PFSK-1 (cell line): ENCODE data around the gene AGFG2.

ENCODE experiments used
- FOXP2 ChIP-seq: optimal IDR thresholded peaks from 2 replicates; pipeline ENCODE3; 2011; ENCODE audit warnings: borderline replicate concordance, control low read depth, inconsistent platforms; ENCODE audit not compliant: insufficient read depth; ENCODE audit errors: extremely low read length, extremely low read depth
- POLR2AphosphoS5 ChIP-seq: IDR thresholded peaks from 2 replicates; pipeline ENCODE4 v1.6.1; 2012; ENCODE audit warnings: low read depth, mild to moderate bottlenecking, control low read depth, low read length, moderate library complexity
- REST ChIP-seq, 2 experiments: IDR thresholded peaks; 2 replicates each; pipeline versions ENCODE4 v1.6.1 to v1.8.0; 2011 to 2012; ENCODE audit warnings: low read depth in 2 of 2, low read length in 2 of 2, control low read depth in 1 of 2, inconsistent platforms in 1 of 2, mild to moderate bottlenecking in 1 of 2, moderate library complexity in 1 of 2; ENCODE audit not compliant: insufficient read depth in 1 of 2
- SIN3A ChIP-seq: IDR thresholded peaks from 2 replicates; pipeline ENCODE4 v1.6.1; 2012; ENCODE audit warnings: mild to moderate bottlenecking, low read length, moderate library complexity, borderline replicate concordance; ENCODE audit not compliant: insufficient read depth
- TAF1 ChIP-seq: IDR thresholded peaks from 2 replicates; pipeline ENCODE4 v1.6.1; 2012; ENCODE audit warnings: low read length, control low read depth, borderline replicate concordance; ENCODE audit not compliant: insufficient read depth

The AGFG2 gene

GRCh38 chr7:100584683-100585510 is 45.9 kb downstream of the AGFG2 start:
- TF ChIP-seq POLR2AphosphoS5 (no peak), FOXP2 (no peak), SIN3A (no peak), TAF1 (no peak), REST (IDR thresholded peaks at IDR 0.05; ENCODE audit: insufficient read depth in 1 of 2, low read depth in 2 of 2, low read length in 2 of 2) (0 out of 4 replicates have a peak, but pooled peaks of 1 of the 2 experiments have one; percentile 21)

GRCh38 chr7:100585511-100586265 is 46.7 kb downstream of the AGFG2 start, which contains the start of gene LRCH4:
LRCH4 (minus strand) TSS chr7:100586129; CDS start chr7:100586100, 29 bp downstream.
- TF ChIP-seq FOXP2: no peak
- peak; percentile 95 for TF ChIP-seq POLR2AphosphoS5
- no peak for TF ChIP-seq SIN3A
- TF ChIP-seq TAF1: peak; percentile 92; the same call in 1 of the 2 replicates
- 0 out of 4 replicates have a peak, but pooled peaks of 1 of the 2 experiments have one; percentile 26 for TF ChIP-seq REST (IDR thresholded peaks at IDR 0.05; ENCODE audit: insufficient read depth in 1 of 2, low read depth in 2 of 2, low read length in 2 of 2)

- TF ChIP-seq REST (IDR thresholded peaks at IDR 0.05; ENCODE audit: insufficient read depth in 1 of 2, low read depth in 2 of 2, low read length in 2 of 2) (no peak), TAF1 (no peak; the same call in 1 of the 2 replicates), FOXP2 (no peak), SIN3A (0 out of 2 replicates have a peak, but pooled peaks have one; percentile 7), POLR2AphosphoS5 (peak; percentile 65; the same call in 1 of the 2 replicates)
These were observed 47.4 kb downstream of the AGFG2 start, which contains the start of gene FBXO24 for GRCh38 chr7:100586266-100587025. FBXO24 (plus strand) TSS chr7:100586328; CDS start chr7:100586626, 298 bp downstream.

- TF ChIP-seq POLR2AphosphoS5 (no peak), TAF1 (no peak), SIN3A (no peak), FOXP2 (no peak), REST (IDR thresholded peaks at IDR 0.05; ENCODE audit: insufficient read depth in 1 of 2, low read depth in 2 of 2, low read length in 2 of 2) (no peak)
These were observed 49.4 kb downstream of the AGFG2 start for GRCh38 chr7:100588438-100588837.
